COR-L47 (cell line): ENCODE data around the gene MYO9B.

ENCODE experiments used
- DNase-seq: peaks from one replicate; lab custom pipeline; 2025; lab: John Stamatoyannopoulos, UW

Gene MYO9B

DNA sequence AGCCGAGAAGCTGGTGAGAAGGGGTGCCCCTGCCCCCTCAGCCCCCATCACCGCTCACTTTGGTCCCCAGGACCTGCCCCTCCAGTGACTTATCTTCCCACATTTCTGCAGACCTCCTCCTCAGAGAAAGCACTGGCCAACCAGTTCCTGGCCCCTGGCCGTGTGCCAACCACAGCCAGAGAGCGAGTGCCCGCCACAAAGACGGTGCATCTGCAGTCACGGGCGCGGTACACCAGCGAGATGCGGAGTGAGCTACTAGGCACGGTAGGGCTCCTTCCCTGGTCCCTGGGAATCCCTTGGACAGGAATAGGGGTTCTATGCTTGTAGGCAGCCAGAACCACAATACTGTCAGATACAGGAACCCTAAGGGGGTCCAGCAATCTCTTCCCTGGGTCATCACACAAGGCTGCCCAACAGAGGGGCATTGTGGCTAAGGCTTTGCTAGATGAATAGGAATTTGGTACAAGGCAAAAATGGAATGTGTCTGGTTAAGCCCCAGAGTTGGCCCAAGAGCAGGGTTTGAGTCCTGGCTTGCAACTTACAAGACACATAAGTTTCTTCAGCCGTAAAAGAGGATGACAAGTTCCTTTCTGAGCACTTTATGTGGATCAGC lies 140.6 kb downstream of the MYO9B start:
- no peak for DNase-seq

DNA sequence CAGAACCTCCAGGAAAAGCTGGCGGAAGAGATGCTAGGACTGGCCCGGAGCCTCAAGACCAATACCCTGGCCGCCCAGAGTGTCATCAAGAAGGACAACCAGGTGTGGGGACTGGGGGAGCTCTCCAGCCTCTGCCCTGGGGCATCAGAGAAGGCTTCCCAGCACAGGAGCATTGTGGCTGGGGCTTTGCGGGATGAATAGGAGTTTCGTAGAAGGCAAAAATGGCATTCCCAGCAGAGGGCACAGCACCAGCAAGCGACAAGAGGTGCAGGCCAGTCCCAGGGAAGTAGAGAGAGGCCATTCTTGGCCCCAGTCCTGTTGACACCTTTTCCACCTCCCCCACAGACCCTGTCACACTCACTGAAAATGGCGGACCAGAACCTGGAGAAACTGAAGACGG lies 143.7 kb downstream of the MYO9B start:
- no peak for DNase-seq

DNA sequence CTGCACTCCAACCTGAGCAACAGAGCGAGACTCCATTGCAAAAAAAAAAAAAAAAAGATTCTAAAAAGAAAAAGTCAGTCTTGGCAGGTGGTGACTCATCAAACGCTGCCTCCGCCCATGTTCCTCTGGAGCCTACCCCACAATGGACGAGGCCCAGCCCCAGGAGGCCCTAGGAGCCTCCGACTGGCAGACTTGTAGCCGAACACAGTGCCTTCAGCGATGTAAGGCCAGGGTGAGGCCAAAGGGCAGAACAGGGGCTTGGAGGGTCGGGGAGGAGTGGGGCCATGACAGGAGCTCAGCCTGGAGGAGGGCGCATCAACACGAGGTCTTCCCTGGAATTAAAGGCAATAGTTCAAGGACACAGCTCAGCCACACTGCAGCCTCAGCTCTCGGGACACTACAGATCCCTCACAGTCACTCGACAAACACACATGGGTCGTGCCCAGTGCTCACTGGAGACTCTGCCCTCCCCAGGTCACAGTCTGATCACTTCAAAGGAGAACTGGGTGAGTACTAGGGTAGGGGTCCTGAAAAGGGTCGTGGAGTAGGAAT lies 144.7 kb downstream of the MYO9B start:
- no peak for DNase-seq

DNA sequence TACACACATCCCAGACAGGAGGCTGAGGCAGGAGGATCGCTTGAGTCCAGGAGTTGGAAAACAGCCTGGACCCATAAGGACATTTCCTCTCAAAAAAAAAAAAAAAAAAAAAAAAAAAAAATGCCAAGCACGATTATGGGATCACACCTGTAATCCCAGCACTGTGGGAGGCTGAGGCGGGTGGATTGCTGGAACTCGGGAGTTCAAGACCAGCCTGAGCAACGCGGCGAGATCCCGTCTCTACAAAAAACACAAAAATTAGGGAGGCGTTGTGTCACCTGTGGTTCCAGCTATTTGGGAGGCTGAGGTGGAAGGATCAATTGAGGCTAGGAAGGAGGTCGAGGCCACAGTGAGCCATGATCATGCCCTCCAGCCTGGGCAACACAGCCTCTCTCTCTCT lies 149.5 kb downstream of the MYO9B start:
- DNase-seq = no peak

DNA sequence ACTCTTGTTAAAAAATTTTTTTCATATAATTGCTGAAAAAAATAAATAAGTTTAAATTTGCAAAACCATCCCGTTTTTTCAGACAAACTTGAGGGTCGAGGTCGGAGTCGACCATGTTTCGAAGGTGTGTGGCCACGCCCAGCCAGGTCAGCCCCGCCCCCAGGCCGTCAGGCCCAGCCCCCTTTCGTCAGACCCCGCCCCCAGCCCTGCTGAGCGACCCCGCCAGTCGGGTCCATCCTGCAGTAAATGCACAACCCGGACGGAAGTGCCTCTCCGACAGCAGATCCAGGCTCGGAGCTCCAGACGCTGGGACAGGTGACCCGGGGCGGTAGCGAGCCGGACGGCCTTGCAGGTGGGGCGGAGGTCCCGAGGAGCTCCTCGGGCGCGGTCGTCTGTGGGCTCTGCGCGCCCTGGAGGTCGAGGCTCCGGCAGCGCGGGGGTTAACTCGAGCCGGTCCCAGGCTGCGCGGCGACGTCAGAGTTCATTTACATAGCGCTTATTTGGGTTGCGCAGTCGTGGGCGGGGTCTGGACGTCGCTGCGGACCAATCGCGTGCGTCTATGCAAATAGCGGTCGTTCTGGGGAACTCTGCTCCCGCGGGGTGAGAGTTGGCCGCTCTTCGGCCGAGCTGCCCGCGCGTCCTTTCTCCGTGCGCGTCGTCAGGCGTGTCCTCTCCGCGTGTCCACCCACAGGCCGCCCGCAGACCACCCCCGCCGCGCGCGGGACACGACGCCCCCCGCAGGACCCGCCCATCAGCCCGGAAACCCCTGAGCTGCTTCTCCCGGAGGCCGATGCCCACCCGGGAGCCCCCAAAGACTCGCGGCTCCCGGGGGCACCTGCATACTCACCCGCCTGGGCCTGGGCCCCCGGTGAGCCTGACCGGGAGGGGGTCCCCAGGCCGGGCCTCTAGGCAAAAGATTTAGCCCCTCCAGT lies 150.7 kb downstream of the MYO9B start, which contains the start of gene OCEL1:
Gene OCEL1, plus strand, starts transcription at position 225 of the 932 bp plus-strand sequence. Its CDS starts 22 bp downstream, at position 247.
- peak; percentile 97 for DNase-seq

DNA sequence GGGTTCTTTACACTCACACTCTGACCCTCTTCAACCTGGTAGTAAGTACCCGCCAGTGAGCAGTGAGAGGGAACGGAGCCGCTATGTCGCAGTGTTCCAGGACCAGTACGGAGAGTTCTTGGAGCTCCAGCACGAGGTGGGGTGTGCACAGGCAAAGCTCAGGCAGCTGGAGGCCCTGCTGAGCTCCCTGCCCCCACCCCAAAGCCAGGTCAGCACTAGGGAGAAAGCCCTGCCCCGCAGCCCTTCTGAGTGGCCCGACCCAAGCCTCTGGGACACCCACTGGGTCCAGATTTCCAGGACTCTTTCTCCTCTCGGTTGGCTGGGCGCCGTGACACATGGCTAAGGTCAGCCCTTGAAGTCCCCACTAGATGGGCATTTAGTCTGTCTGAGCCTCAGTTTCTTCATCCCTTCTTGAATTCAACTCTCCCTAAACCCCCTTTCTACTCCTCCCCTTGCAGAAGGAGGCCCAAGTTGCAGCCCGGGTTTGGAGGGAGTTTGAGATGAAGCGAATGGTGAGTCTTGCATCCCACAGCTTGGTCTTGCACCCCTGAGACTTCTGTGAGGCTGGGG lies 152.3 kb downstream of the MYO9B start:
- no peak for DNase-seq

GRCh38 chr19:17229890-17230289 lies 154.3 kb downstream of the MYO9B start:
- DNase-seq = no peak

DNA sequence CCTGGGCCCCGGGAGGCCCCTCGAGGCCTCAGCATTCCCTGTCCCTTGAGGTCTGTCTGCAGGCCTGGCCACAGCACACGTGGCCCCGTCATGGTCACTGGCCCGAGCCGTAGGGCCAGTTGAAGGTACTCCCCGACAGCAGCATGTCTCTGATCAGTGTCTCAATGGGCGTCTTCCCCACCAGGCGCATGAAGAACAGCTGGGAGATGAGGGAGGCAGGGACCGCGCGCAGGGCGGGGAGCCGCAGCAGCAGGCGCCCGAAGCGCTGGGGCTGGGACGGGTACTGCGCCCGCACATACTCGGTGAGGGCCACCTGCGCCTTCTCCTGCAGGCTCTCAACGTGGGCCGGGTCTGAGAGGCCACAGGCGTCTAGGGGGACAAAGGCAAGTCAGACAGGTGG lies 156.7 kb downstream of the MYO9B start:
- DNase-seq = no peak

DNA sequence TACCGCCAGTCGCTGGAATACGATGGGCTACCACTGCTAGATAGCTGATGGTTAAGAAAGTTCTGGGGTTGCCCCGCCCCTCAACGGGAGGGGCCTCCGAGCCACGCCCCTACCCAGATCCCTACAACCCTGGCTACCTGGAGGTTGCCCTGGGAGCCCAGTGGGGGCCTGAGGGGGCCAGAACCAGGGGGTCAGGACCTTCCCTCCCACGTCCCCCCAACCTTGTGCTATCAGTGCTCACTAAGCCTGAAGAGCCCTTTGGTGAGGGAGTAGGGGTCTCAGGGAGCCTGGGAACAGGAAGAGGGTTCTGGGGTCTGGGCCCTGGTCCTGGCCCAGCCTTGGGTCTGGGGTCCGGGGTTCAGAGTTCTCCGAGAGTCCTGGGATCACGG lies 159.3 kb downstream of the MYO9B start:
- peak; percentile 43 for DNase-seq

DNA sequence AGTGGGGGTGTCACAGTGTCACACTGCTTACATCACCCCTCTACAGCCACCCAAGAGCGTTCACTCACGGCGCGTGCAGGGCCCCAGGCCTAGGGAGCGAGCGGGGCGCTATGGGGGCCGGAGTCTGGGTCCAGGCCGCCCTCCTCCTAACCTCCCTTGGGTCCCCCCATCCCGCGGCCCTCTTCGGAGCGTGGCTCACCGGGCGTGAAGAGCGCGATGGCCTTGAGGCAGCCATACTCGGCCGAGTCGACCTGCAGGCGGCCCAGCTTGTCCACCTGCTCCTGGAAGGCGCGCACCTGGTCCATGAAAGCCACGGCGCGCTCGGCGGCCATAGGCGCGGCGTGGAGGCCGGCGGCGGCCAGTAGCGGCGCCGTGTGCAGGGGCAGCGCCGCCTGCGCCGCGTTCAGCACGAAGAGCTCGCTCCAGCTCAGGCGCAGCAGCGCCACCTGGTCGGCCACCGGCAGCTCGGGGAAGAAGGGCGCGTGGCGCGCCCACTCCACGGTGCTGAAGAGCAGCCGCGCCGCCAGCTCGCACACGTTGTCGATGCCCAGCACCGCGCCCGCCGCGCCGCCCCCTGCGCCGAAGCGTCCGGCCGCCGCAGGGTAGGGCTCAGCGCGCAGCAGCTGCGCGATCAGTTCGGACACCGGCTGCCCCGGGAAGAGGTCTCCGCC lies 159.9 kb downstream of the MYO9B start:
- peak; percentile 77 for DNase-seq

- DNase-seq = peak; percentile 69
Observed at GRCh38 chr19:17235971-17236777, 160.6 kb downstream of the MYO9B start.

GRCh38 chr19:17236811-17237543 lies 161.4 kb downstream of the MYO9B start:
- no peak for DNase-seq

DNA sequence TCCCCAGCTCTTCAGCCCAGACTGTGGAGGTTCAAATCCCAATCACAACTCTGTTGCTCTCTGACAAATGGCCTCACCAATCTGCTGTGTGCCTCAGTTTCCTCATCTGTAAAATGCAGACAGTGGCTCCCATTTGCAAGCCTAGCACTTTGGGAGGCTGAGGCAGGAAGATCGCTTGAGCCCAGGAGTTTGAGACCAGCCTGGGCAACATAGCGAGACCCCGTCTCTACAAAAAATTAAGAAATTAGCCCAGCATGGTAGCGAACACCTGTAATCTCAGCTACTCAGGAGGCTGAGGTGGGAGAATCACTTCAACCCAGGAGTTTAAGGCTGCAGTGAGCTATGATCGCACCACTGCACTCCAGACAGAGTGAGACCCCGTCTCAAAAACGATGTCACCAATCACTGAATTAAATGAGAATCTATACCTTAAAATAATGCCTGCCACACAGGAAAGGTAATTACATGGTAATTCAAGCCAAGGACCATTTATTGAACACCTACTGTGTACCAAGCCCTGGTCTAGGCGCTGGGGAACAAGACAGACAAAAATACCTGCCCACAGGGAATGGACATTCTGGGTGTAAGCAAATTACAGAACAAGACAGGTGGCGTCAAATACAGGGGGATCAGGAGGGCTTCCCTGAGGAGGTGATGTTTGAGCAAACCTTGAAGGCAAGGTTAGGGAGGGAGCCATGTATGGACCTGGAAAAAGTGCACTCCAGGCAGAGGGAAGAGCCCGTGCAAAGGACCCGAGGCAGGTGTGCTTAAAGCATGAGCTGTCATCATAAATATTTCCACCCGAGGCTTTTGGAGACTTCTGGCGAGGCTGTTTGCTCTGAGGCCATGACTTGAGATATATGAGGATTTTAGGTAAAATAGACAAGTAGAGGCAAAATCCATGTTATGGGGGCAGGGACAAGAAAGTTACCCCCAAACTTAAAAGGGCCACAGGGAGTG lies 162.4 kb downstream of the MYO9B start:
- no peak for DNase-seq

DNA sequence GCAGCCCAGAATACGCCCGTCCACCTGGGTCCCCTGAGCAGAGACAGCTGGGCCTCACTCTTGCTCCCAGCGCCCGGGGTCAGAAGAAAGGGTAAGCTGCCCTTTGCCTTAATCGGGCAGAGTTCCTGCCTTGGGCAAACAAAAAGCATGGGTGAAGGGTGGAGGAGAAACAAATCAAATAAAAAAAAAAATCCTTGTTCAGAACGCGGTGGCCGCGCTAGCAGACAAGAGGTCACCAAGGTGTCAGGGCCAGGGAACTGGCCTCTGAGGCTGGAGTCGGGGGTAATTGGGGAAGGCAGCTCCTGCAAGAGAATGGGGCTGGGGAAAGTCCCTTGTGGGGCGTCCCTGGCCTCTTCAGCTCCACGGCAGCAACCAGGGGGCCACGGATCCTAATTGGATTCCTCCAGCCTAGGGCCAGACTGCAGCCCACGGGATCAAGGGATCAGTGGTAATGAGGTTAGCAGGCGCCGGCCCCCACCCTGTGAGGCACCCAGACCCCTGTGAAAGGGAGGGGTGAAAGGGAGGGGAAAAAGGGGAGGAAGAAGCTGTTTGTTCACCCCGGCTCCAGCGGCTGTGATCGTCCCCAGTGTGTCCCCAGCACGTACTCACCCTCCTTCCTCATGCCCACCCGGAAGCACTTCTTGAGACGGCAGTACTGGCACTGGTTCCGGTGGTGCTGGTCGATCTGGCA lies 164.6 kb downstream of the MYO9B start:
- no peak for DNase-seq

- DNase-seq = no peak
Observed at GRCh38 chr19:17240826-17241399, 165.3 kb downstream of the MYO9B start.

- DNase-seq = no peak
Observed at GRCh38 chr19:17242431-17243208, 167.0 kb downstream of the MYO9B start.

GRCh38 chr19:17243211-17243829 lies 167.7 kb downstream of the MYO9B start:
- no peak for DNase-seq
